OCI-LY7 (cell line): ENCODE measurements around the gene CD36. TPM values are rescaled to one million over a fixed set of nuclear protein-coding genes. Genes with fewer than 3 reads are reported as not detected.

Experiments used
- BruUV-seq: library from RNA; stranded (reverse); fragments of 400-500 nt; replicated peaks from 2 replicates; lab custom pipeline; 2021; lab: Mats Ljungman, UMichigan
- CTCF ChIA-PET: fragments of 300-600 bp; sonication (Branson Sonifier 250); formaldehyde crosslinking; loops from one replicate; lab custom pipeline; 2022; ENCODE audit warnings: antibody characterized with exemption; ENCODE audit not compliant: unreplicated experiment; lab: Charles Lee
- POLR2A ChIA-PET: fragments of 300-600 bp; sonication (Branson Sonifier 250); formaldehyde crosslinking; loops from one replicate; lab custom pipeline; 2022; ENCODE audit warnings: antibody characterized with exemption; lab: Charles Lee
- DNase-seq: peaks from one replicate; pipeline ENCODE4 v3.0.0-alpha.2; 2015; ENCODE audit warnings: low spot score
- H2AFZ ChIP-seq: fragments of 200-600 bp; sonication (generic), shearing (Covaris generic); 2 replicates; pipeline ENCODE4 v1.6.1; 2014; ENCODE audit warnings: mild to moderate bottlenecking, antibody characterized with exemption, low read length, moderate library complexity
- H3K27ac ChIP-seq: fragments of 200-600 bp; sonication (generic); 2 replicates; pipeline ENCODE4 v1.5.1; 2014; ENCODE audit warnings: mixed run types, low read depth, mild to moderate bottlenecking, moderate library complexity, low read length, inconsistent platforms; ENCODE audit not compliant: poor library complexity, severe bottlenecking
- H3K36me3 ChIP-seq: fragments of 200-600 bp; sonication (generic); 2 replicates; pipeline ENCODE4 v1.6.1; 2014; ENCODE audit warnings: mild to moderate bottlenecking, antibody characterized with exemption, low read length, moderate library complexity, mixed read lengths; ENCODE audit not compliant: insufficient read depth
- H3K4me1 ChIP-seq: fragments of 200-600 bp; sonication (generic); 2 replicates; pipeline ENCODE4 v1.5.1; 2014; ENCODE audit warnings: mild to moderate bottlenecking, low read length; ENCODE audit not compliant: insufficient read depth, poor library complexity, severe bottlenecking
- H3K4me2 ChIP-seq: fragments of 200-600 bp; sonication (generic); 2 replicates; pipeline ENCODE4 v1.6.1; 2014; ENCODE audit warnings: mild to moderate bottlenecking, low read length
- H3K4me3 ChIP-seq: fragments of 200-600 bp; sonication (generic); 2 replicates; pipeline ENCODE4 v1.5.1; 2014; ENCODE audit warnings: mild to moderate bottlenecking, low read depth, low read length; ENCODE audit not compliant: poor library complexity, severe bottlenecking
- H3K79me2 ChIP-seq: fragments of 200-600 bp; sonication (generic); 2 replicates; pipeline ENCODE4 v1.6.1; 2016; ENCODE audit warnings: low read depth, mild to moderate bottlenecking, low read length, moderate library complexity, mixed read lengths; ENCODE audit not compliant: insufficient read depth
- H3K9me2 ChIP-seq: fragments of 200-600 bp; sonication (generic); 2 replicates; pipeline ENCODE4 v1.6.1; 2016; ENCODE audit warnings: mild to moderate bottlenecking, low read length, mixed read lengths; ENCODE audit not compliant: insufficient read depth
- H3K9me3 ChIP-seq: fragments of 200-600 bp; sonication (generic); 2 replicates; pipeline ENCODE4 v1.6.1; 2014; ENCODE audit warnings: mild to moderate bottlenecking, mixed run types, low read length, mixed read lengths
- H4K20me1 ChIP-seq: fragments of 200-600 bp; sonication (generic); 2 replicates; pipeline ENCODE4 v1.6.1; 2014; ENCODE audit warnings: mild to moderate bottlenecking, antibody characterized with exemption, low read length, moderate library complexity, mixed read lengths; ENCODE audit not compliant: insufficient read depth
- CTCF ChIP-seq: fragments of 200-600 bp; sonication (generic); conservative IDR thresholded peaks from 2 replicates; pipeline ENCODE4 v1.5.1; 2014; ENCODE audit warnings: mild to moderate bottlenecking, antibody characterized with exemption, low read length, moderate library complexity, mixed read lengths
- EZH2phosphoT487 ChIP-seq: fragments of 200-600 bp; sonication (generic); IDR thresholded peaks from 2 replicates; pipeline ENCODE4 v1.6.1; 2018; ENCODE audit warnings: low read depth, borderline replicate concordance, mild to moderate bottlenecking, mixed run types, antibody characterized with exemption, low read length, moderate library complexity, mixed read lengths
- intact Hi-C: fragments of 100-400 bp; cut with micrococcal nuclease; formaldehyde crosslinking; loops from one replicate; pipeline ENCODE4 v1.10.0; 2022; ENCODE audit not compliant: unreplicated experiment
- total RNA-seq, 2 experiments: library from RNA; depleted of rRNA in 1 of 2; stranded (reverse); fragments of >200 nt in 1 of 2; shearing (Covaris generic) in 1 of 2; gene quantifications; 2 replicates each; pipeline ENCODE4 v1.2.3, GENCODE V29; 2014 to 2022

The CD36 gene
- total RNA-seq, 2 experiments from 2014 or later: not detected

- no peak for DNase-seq
- TF ChIP-seq EZH2phosphoT487: no peak
- no peak for TF ChIP-seq CTCF
- no peak overlapping the region for H3K27ac ChIP-seq
- POLR2A ChIA-PET: interaction anchor here (0.6 kb wide), 1 partner anchor 24 kb away, joined by 3 read pairs; no protein-coding TSS in a partner anchor
- intact Hi-C loops: no loop called here
- BruUV-seq: no TSS peak
- no peaks in the 10 kb centered on the region for H3K9me2 ChIP-seq
- no peak overlapping the region for H3K4me2 ChIP-seq
- H3K9me3 ChIP-seq: no peaks in the 10 kb centered on the region
- no peak overlapping the region for H3K4me3 ChIP-seq
- H4K20me1 ChIP-seq: no peaks in the 10 kb centered on the region
- H3K79me2 ChIP-seq: no peaks in the 10 kb centered on the region
- H3K36me3 ChIP-seq: no peaks in the 10 kb centered on the region
- CTCF ChIA-PET: no interaction called here
- no peaks in the 10 kb centered on the region for H3K4me1 ChIP-seq
- H2AFZ ChIP-seq: no peak overlapping the region
Observed at GRCh38 chr7:80639011-80639410, 569 bp downstream of the CD36 start.

- POLR2A ChIA-PET: no interaction called here
- no peaks in the 10 kb centered on the region for H3K4me1 ChIP-seq
- no TSS peak for BruUV-seq
Observed at GRCh38 chr7:80640846-80641245, 2.4 kb downstream of the CD36 start.

More at GRCh38 chr7:80640846-80641245, 2.4 kb downstream of the CD36 start:
- CTCF ChIA-PET: no interaction called here
- H3K9me2 ChIP-seq: no peaks in the 10 kb centered on the region
- H3K9me3 ChIP-seq: no peaks in the 10 kb centered on the region
- no peak for TF ChIP-seq EZH2phosphoT487
- no peak for TF ChIP-seq CTCF
- no peak overlapping the region for H3K4me2 ChIP-seq
- H3K4me3 ChIP-seq: no peak overlapping the region
- H3K79me2 ChIP-seq: no peaks in the 10 kb centered on the region
- H3K36me3 ChIP-seq: no peaks in the 10 kb centered on the region
- intact Hi-C loops: no loop called here
- no peaks in the 10 kb centered on the region for H4K20me1 ChIP-seq
- DNase-seq: no peak
- H3K27ac ChIP-seq: no peak overlapping the region
- H2AFZ ChIP-seq: no peak overlapping the region
